Neuronal stem cell (in vitro differentiated cells): Measurements from ENCODE around the gene SAP30BP.
A peak's percentile ranks its signal among the peaks of the same experiment; 100 is the strongest.

Experiments used
- DNase-seq: peaks from one replicate; pipeline ENCODE4 v3.0.0-alpha.2; 2013; ENCODE audit warnings: low spot score
- H2AFZ ChIP-seq: one replicate; pipeline ENCODE4 v1.6.1; 2013; ENCODE audit warnings: mild to moderate bottlenecking, low read length, inconsistent platforms
- H2AK5ac ChIP-seq: 2 replicates; pipeline ENCODE4 v1.6.1; 2013; ENCODE audit warnings: low read depth, mild to moderate bottlenecking, inconsistent platforms, low read length, moderate library complexity, mixed read lengths
- H2BK120ac ChIP-seq: 2 replicates; pipeline ENCODE4 v1.6.1; 2013; ENCODE audit warnings: low read depth, mild to moderate bottlenecking, inconsistent platforms, low read length, moderate library complexity, mixed read lengths
- H2BK12ac ChIP-seq: one replicate; pipeline ENCODE4 v1.6.1; 2013; ENCODE audit warnings: low read length, inconsistent platforms
- H2BK15ac ChIP-seq: 2 replicates; pipeline ENCODE4 v1.6.1; 2013; ENCODE audit warnings: mild to moderate bottlenecking, low read length, inconsistent platforms, mixed read lengths
- H2BK5ac ChIP-seq: one replicate; pipeline ENCODE4 v1.6.1; 2013; ENCODE audit warnings: inconsistent platforms, mild to moderate bottlenecking, low read length, moderate library complexity
- H3K14ac ChIP-seq: one replicate; pipeline ENCODE4 v1.6.1; 2013; ENCODE audit warnings: low read length, inconsistent platforms
- H3K18ac ChIP-seq: 2 replicates; pipeline ENCODE4 v1.6.1; 2013; ENCODE audit warnings: low read length, inconsistent platforms
- H3K23ac ChIP-seq: 2 replicates; pipeline ENCODE4 v1.6.1; 2013; ENCODE audit warnings: low read depth, mild to moderate bottlenecking, mixed read lengths, low read length, inconsistent platforms; ENCODE audit not compliant: poor library complexity
- H3K27ac ChIP-seq: replicated peaks from 3 replicates; pipeline ENCODE4 v1.5.1; 2013; ENCODE audit warnings: low read length, inconsistent platforms
- H3K27me3 ChIP-seq, 3 experiments: 2 replicates each; pipeline ENCODE4 v1.6.1; 2013; ENCODE audit warnings: low read length in 3 of 3, mild to moderate bottlenecking in 2 of 3, inconsistent platforms in 1 of 3, low read depth in 1 of 3, mixed read lengths in 1 of 3, moderate library complexity in 1 of 3; ENCODE audit not compliant: control insufficient read depth in 3 of 3, insufficient read depth in 3 of 3
- H3K36me3 ChIP-seq, 2 donors: replicated peaks in 1 of 2; 2 replicates each; pipeline ENCODE4 v1.6.1; 2013; ENCODE audit warnings: low read length in 2 of 2; ENCODE audit not compliant: control insufficient read depth in 2 of 2, insufficient read depth in 2 of 2
- H3K4ac ChIP-seq: 2 replicates; pipeline ENCODE4 v1.6.1; 2013; ENCODE audit warnings: inconsistent platforms, mild to moderate bottlenecking, low read length, moderate library complexity
- H3K4me1 ChIP-seq, 2 donors: 1 replicate in 1 of 2; 2 replicates in 1 of 2; pipeline ENCODE4 v1.6.1; 2013; ENCODE audit warnings: low read length in 2 of 2, low read depth in 1 of 2; ENCODE audit not compliant: control insufficient read depth in 2 of 2, insufficient read depth in 1 of 2
- H3K4me2 ChIP-seq: one replicate; pipeline ENCODE4 v1.6.1; 2013; ENCODE audit warnings: mild to moderate bottlenecking, low read length, inconsistent platforms; ENCODE audit not compliant: insufficient read depth, poor library complexity, severe bottlenecking
- H3K4me3 ChIP-seq, 2 donors: 2 replicates each; pipeline ENCODE4 v1.5.1; 2013; ENCODE audit warnings: low read length in 2 of 2, mild to moderate bottlenecking in 2 of 2, inconsistent platforms in 1 of 2, moderate library complexity in 1 of 2
- H3K79me1 ChIP-seq: one replicate; pipeline ENCODE4 v1.6.1; 2013; ENCODE audit warnings: low read depth, mild to moderate bottlenecking, inconsistent platforms, low read length, moderate library complexity
- H3K9ac ChIP-seq: one replicate; pipeline ENCODE4 v1.6.1; 2013; ENCODE audit warnings: mild to moderate bottlenecking, low read depth, low read length, inconsistent platforms; ENCODE audit not compliant: poor library complexity
- H3K9me3 ChIP-seq, 2 donors: replicated peaks in 1 of 2; 2 replicates each; pipeline versions ENCODE3 to v1.6.1; 2013; ENCODE audit warnings: low read length in 2 of 2, mild to moderate bottlenecking in 2 of 2, inconsistent platforms in 1 of 2, low read depth in 1 of 2, mixed read lengths in 1 of 2, moderate library complexity in 1 of 2; ENCODE audit not compliant: control insufficient read depth in 2 of 2, insufficient read depth in 1 of 2
- H4K8ac ChIP-seq: one replicate; pipeline ENCODE4 v1.6.1; 2013; ENCODE audit warnings: low read depth, mild to moderate bottlenecking, inconsistent platforms, low read length, moderate library complexity
- H4K91ac ChIP-seq: one replicate; pipeline ENCODE4 v1.6.1; 2013; ENCODE audit warnings: low read length, low read depth, mild to moderate bottlenecking, inconsistent platforms; ENCODE audit not compliant: poor library complexity
- WGBS, 2 donors: extraction: QIAGEN DNeasy Blood & Tissue Kit; methylation state at CpG; one replicate each; pipeline ENCODE4 v1.1.7; 2013; ENCODE audit warnings: missing lambda C conversion rate in 2 of 2, mixed read lengths in 1 of 2; ENCODE audit not compliant: insufficient read length in 2 of 2, insufficient replicate concordance in 1 of 2; ENCODE audit errors: extremely low coverage in 2 of 2; 5-methylcytosine and 5-hydroxymethylcytosine counted together

SAP30BP gene

DNA sequence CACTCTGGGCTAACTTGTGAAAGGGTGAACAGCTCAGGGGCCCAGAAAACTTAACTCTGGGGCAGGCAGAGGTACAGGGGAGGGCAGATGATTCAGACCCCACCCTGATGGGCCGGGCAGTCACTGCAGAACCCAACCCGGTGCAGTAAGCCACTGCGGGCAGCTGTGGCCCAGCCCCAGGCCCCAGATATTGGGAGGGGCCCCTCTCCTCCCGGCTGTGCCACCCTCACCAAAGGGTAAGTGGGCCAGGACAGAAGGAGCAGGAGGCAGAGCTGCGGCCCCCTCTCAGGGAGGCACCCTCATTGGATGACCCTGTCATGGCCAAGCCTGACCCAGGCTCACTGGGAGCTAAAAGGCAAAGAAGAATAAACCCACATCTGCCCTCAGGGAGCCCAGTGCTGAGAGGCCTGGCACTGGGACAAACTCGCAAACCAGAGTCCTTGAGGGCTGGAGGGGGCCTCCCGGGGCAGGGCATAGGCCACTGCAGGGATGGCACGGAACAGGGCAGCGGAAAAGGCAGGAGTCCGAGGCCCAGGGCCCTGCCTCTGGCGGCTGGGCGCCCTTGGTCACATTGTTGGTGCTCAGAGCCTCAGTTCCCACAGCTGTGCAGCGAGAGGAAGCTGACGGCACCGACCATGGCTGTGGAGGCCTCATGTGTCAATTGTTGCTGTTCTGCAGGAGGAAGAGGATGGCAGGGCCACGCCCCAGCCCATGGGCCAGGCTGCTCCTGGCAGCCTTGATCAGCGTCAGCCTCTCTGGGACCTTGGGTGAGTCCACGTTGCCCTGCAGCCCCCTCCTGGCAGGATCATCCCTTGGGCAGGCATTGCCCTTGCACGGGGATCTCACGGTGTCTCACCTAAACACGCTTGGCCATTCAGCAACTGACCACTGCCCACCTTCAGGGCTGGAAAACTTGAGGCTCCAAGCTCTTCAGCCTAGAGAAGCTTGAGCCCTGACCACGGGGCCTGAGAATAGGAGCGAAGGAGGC lies 57.2 kb downstream of the SAP30BP start:
- no peak overlapping the region for H3K27ac ChIP-seq
- peak overlapping the region in 1 of 2 donors; percentile 51 for H3K4me3 ChIP-seq
- H4K8ac ChIP-seq: no peak overlapping the region
- peak overlapping the region; percentile 6 for H3K18ac ChIP-seq
- H3K23ac ChIP-seq: peak overlapping the region; percentile 18
- no peak overlapping the region for H3K4me2 ChIP-seq
- WGBS, 2 donors: no CpG with 5 or more reads among the region's 23 CpGs
- H3K36me3 ChIP-seq: no peaks in the 10 kb centered on the region
- H3K27me3 ChIP-seq: peaks cover 8 to 75% (median 31%) of the 10 kb centered on the region in 3 experiments
- DNase-seq: no peak
- H3K4me1 ChIP-seq: peaks cover 0 to 4% of the 10 kb centered on the region in 2 donors
- no peak overlapping the region for H2BK12ac ChIP-seq
- no peak overlapping the region for H3K14ac ChIP-seq
- H4K91ac ChIP-seq: peak overlapping the region; percentile 72
- no peak overlapping the region for H2AFZ ChIP-seq
- H2BK5ac ChIP-seq: peak overlapping the region; percentile 69
- no peaks in the 10 kb centered on the region for H3K79me1 ChIP-seq
- H2AK5ac ChIP-seq: peak overlapping the region; percentile 77
- H3K9ac ChIP-seq: peak overlapping the region; percentile 66
- no peak overlapping the region for H3K4ac ChIP-seq
- H2BK15ac ChIP-seq: peak overlapping the region; percentile 56
- peak overlapping the region; percentile 31 for H2BK120ac ChIP-seq
- H3K9me3 ChIP-seq: peaks cover 0 to 2% of the 10 kb centered on the region in 2 donors

DNA sequence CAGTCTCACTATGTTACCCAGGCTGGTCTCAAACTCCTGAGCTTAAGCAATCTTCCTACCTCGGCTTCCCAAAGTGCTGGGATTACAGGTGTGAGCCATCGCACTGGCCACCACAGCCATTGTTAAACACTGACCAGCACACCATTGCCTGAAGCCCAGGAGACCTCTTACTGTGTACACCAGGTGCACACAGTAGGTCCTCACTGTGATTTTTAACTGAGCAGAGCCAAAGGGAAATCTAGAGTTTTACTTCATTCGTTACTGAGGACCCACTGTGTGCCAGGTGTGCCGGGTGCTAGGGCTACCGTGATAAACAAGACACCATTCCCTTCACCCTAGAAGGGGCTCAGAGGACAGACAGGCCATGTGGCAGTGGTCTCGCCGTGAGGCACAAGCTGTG lies 58.4 kb downstream of the SAP30BP start:
- DNase-seq: no peak
- Histone ChIP-seq H2BK12ac (no peak overlapping the region), H3K79me1 (no peaks in the 10 kb centered on the region), H2AK5ac (no peak overlapping the region), H4K8ac (no peak overlapping the region), H2AFZ (no peak overlapping the region), H3K4me1 (peaks cover 0 to 4% of the 10 kb centered on the region in 2 donors), H3K9me3 (peaks cover 0 to 1% of the 10 kb centered on the region in 2 donors), H2BK15ac (no peak overlapping the region), H3K4me3 (no peak overlapping the region), H3K36me3 (no peaks in the 10 kb centered on the region), H3K27me3 (peaks cover 8 to 63% (median 19%) of the 10 kb centered on the region in 3 experiments), H3K9ac (no peak overlapping the region), H3K23ac (no peak overlapping the region), H3K4me2 (no peak overlapping the region), H3K14ac (no peak overlapping the region), H2BK120ac (no peak overlapping the region), H2BK5ac (no peak overlapping the region), H3K4ac (no peak overlapping the region), H3K18ac (no peak overlapping the region), H4K91ac (no peak overlapping the region), H3K27ac (no peak overlapping the region)
- no CpG with 5 or more reads among the region's 7 CpGs for WGBS, 2 donors

DNA sequence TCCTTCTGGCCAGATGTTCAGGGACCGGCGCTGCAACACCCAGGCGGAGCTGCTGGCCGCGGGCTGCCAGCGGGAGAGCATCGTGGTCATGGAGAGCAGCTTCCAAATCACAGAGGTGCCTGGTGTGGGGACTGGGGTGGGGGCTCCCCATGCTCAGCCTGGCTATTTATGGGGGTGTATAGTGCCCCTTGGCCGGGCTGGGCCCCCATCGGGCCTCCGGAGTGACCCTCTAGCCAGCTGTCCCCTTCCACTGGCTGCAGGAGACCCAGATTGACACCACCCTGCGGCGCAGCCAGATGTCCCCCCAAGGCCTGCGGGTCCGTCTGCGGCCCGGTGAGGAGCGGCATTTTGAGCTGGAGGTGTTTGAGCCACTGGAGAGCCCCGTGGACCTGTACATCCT lies 60.3 kb downstream of the SAP30BP start:
- Histone ChIP-seq H2BK120ac (no peak overlapping the region), H3K9me3 (no peaks in the 10 kb centered on the region), H3K14ac (peak overlapping the region; percentile 56), H2BK15ac (no peak overlapping the region), H3K27ac (no peak overlapping the region), H3K9ac (no peak overlapping the region), H4K91ac (no peak overlapping the region), H3K79me1 (no peaks in the 10 kb centered on the region), H3K23ac (no peak overlapping the region), H3K27me3 (peaks cover 0 to 44% (median 1%) of the 10 kb centered on the region in 3 experiments), H4K8ac (no peak overlapping the region), H2AK5ac (peak overlapping the region; percentile 37), H2BK5ac (no peak overlapping the region), H3K4ac (no peak overlapping the region), H2AFZ (no peak overlapping the region), H3K4me1 (no peaks in the 10 kb centered on the region), H3K4me2 (no peak overlapping the region), H3K18ac (no peak overlapping the region), H2BK12ac (no peak overlapping the region), H3K36me3 (no peaks in the 10 kb centered on the region), H3K4me3 (no peak overlapping the region)
- WGBS, 2 donors: no CpG with 5 or more reads among the region's 18 CpGs
- DNase-seq: no peak

DNA sequence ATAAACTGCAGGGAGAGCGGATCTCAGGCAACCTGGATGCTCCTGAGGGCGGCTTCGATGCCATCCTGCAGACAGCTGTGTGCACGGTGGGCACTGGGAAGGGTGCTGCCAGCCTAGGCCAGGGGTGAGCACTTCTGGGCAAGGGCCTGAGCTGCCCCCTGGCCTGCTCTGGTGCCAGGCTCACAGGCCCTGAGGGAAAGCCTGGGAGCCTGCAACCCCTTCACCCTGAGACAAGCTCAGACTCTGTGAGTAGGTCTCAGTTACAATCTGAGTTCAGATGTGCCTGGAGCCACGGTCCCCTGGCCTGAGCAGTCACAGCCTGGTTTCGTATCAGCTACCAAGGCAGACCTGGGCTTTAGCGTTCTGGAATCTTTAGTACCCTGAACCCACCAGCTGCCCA lies 62.2 kb downstream of the SAP30BP start:
- peaks cover 0 to under 1% of the 10 kb centered on the region in 2 donors for H3K4me1 ChIP-seq
- no peak overlapping the region for H3K4ac ChIP-seq
- no peak overlapping the region for H2BK12ac ChIP-seq
- WGBS, 2 donors: no CpG with 5 or more reads among the region's 7 CpGs
- H3K4me3 ChIP-seq: no peak overlapping the region
- H2AFZ ChIP-seq: no peak overlapping the region
- no peaks in the 10 kb centered on the region for H3K36me3 ChIP-seq
- no peak overlapping the region for H2BK5ac ChIP-seq
- no peak overlapping the region for H2BK15ac ChIP-seq
- no peak overlapping the region for H2BK120ac ChIP-seq
- H4K8ac ChIP-seq: no peak overlapping the region
- no peak overlapping the region for H3K23ac ChIP-seq
- no peaks in the 10 kb centered on the region for H3K9me3 ChIP-seq
- H3K18ac ChIP-seq: no peak overlapping the region
- no peaks in the 10 kb centered on the region for H3K79me1 ChIP-seq
- DNase-seq: no peak
- H3K27ac ChIP-seq: no peak overlapping the region
- H4K91ac ChIP-seq: no peak overlapping the region
- H3K14ac ChIP-seq: no peak overlapping the region
- H3K9ac ChIP-seq: no peak overlapping the region
- no peak overlapping the region for H2AK5ac ChIP-seq
- H3K27me3 ChIP-seq: peaks cover 0 to 24% (median 0%) of the 10 kb centered on the region in 3 experiments
- no peak overlapping the region for H3K4me2 ChIP-seq
